ENCODE data around the gene ISCU. TPM values are rescaled to one million over a fixed set of nuclear protein-coding genes. Genes with fewer than 3 reads are reported as not detected.

The ISCU gene
- total RNA-seq, 4 donors from 2014 or later: 232 to 337 (median 249) TPM

- in situ Hi-C loops (cut with MboI; ENCODE audit: low sequenced_read_pairs in 4 of 4): no loop called here
- intact Hi-C loops (cut with DNase I; ENCODE audit: low total_unique reads): no loop called here
- no peak for DNase-seq
- H3K4me3 ChIP-seq: no peak overlapping the region
- ATAC-seq: no peak
- TF ChIP-seq CTCF (IDR thresholded peaks at IDR 0.05 in 4 of 5, conservative IDR thresholded peaks at IDR 0.05 in 1 of 5): no peak
- TF ChIP-seq POLR2A (IDR thresholded peaks at IDR 0.05): no peak
- H3K4me1 ChIP-seq: no peaks in the 10 kb centered on the region
- H3K9me3 ChIP-seq: no peaks in the 10 kb centered on the region
- H3K27me3 ChIP-seq: no peaks in the 10 kb centered on the region
- H3K36me3 ChIP-seq: no peaks in the 10 kb centered on the region
- H3K27ac ChIP-seq: no peak overlapping the region
Observed at GRCh38 chr12:108612788-108613282, 50.4 kb downstream of the ISCU start.

- Histone ChIP-seq H3K9me3 (no peaks in the 10 kb centered on the region), H3K36me3 (no peaks in the 10 kb centered on the region), H3K4me3 (no peak overlapping the region), H3K27me3 (no peaks in the 10 kb centered on the region), H3K27ac (no peak overlapping the region), H3K4me1 (no peaks in the 10 kb centered on the region)
- intact Hi-C loops (cut with DNase I; ENCODE audit: low total_unique reads): no loop called here
- in situ Hi-C loops (cut with MboI; ENCODE audit: low sequenced_read_pairs in 4 of 4): no loop called here
- no peak for TF ChIP-seq POLR2A (IDR thresholded peaks at IDR 0.05)
- TF ChIP-seq CTCF (IDR thresholded peaks at IDR 0.05 in 4 of 5, conservative IDR thresholded peaks at IDR 0.05 in 1 of 5): no peak
- DNase-seq: no peak
- ATAC-seq: no peak
Observed at GRCh38 chr12:108613548-108613947, 51.2 kb downstream of the ISCU start.

- no peak for DNase-seq
- Histone ChIP-seq H3K9me3 (no peaks in the 10 kb centered on the region), H3K4me1 (no peaks in the 10 kb centered on the region), H3K36me3 (no peaks in the 10 kb centered on the region), H3K27me3 (no peaks in the 10 kb centered on the region), H3K4me3 (no peak overlapping the region), H3K27ac (no peak overlapping the region)
- no peak for ATAC-seq
- intact Hi-C loops (cut with DNase I; ENCODE audit: low total_unique reads): no loop called here
- TF ChIP-seq POLR2A (IDR thresholded peaks at IDR 0.05) (no peak), CTCF (IDR thresholded peaks at IDR 0.05 in 4 of 5, conservative IDR thresholded peaks at IDR 0.05 in 1 of 5) (no peak)
- in situ Hi-C loops (cut with MboI; ENCODE audit: low sequenced_read_pairs in 4 of 4): no loop called here
Observed at GRCh38 chr12:108614041-108614440, 51.6 kb downstream of the ISCU start.

GRCh38 chr12:108614639-108615038 is 52.2 kb downstream of the ISCU start:
- no peak for ATAC-seq
- TF ChIP-seq CTCF (IDR thresholded peaks at IDR 0.05 in 4 of 5, conservative IDR thresholded peaks at IDR 0.05 in 1 of 5) (no peak), POLR2A (IDR thresholded peaks at IDR 0.05) (no peak)
- no peak overlapping the region for H3K27ac ChIP-seq
- H3K36me3 ChIP-seq: no peaks in the 10 kb centered on the region
- DNase-seq: no peak
- H3K27me3 ChIP-seq: no peaks in the 10 kb centered on the region
- in situ Hi-C loops (cut with MboI; ENCODE audit: low sequenced_read_pairs in 4 of 4): loop anchor here (5.0 kb wide), 2 partner anchors 47 to 52 kb away; partner anchors contain the start of genes ISCU (in 3 of the 4) and SART3 (in 3 of the 4)
- H3K4me1 ChIP-seq: no peaks in the 10 kb centered on the region
- intact Hi-C loops (cut with DNase I; ENCODE audit: low total_unique reads): loop anchor here (5.0 kb wide), 2 partner anchors 338 to 937 kb away; no protein-coding TSS in a partner anchor
- H3K9me3 ChIP-seq: no peaks in the 10 kb centered on the region
- no peak overlapping the region for H3K4me3 ChIP-seq

- no peak overlapping the region for H3K4me3 ChIP-seq
- DNase-seq (no peak), ATAC-seq (no peak)
- no peaks in the 10 kb centered on the region for H3K4me1 ChIP-seq
- no peak overlapping the region for H3K27ac ChIP-seq
- in situ Hi-C loops (cut with MboI; ENCODE audit: low sequenced_read_pairs in 4 of 4): loop anchor here (5.0 kb wide), 2 partner anchors 49 to 54 kb away; partner anchors contain the start of genes ISCU (in 3 of the 4) and SART3 (in 3 of the 4)
- intact Hi-C loops (cut with DNase I; ENCODE audit: low total_unique reads): loop anchor here (5.0 kb wide), 2 partner anchors 336 to 939 kb away; no protein-coding TSS in a partner anchor
- no peaks in the 10 kb centered on the region for H3K27me3 ChIP-seq
- H3K36me3 ChIP-seq: no peaks in the 10 kb centered on the region
- no peaks in the 10 kb centered on the region for H3K9me3 ChIP-seq
- TF ChIP-seq CTCF (IDR thresholded peaks at IDR 0.05 in 4 of 5, conservative IDR thresholded peaks at IDR 0.05 in 1 of 5) (no peak), POLR2A (IDR thresholded peaks at IDR 0.05) (no peak)
Observed at GRCh38 chr12:108615918-108616317, 53.5 kb downstream of the ISCU start.

All from gastrocnemius medialis (tissue), 4 donors.